Measurements from ENCODE around the gene JAK3. TPM values are rescaled to one million over a fixed set of nuclear protein-coding genes. Genes with fewer than 3 reads are reported as not detected.
A peak's percentile ranks its signal among the peaks of the same experiment; 100 is the strongest.

The JAK3 gene
- total and polyA plus RNA-seq, 2 of the 13 experiments (the other 11 are each of a cell fraction or from before 2014, with no cell fraction given): 3.4 to 18.6 TPM

DNA sequence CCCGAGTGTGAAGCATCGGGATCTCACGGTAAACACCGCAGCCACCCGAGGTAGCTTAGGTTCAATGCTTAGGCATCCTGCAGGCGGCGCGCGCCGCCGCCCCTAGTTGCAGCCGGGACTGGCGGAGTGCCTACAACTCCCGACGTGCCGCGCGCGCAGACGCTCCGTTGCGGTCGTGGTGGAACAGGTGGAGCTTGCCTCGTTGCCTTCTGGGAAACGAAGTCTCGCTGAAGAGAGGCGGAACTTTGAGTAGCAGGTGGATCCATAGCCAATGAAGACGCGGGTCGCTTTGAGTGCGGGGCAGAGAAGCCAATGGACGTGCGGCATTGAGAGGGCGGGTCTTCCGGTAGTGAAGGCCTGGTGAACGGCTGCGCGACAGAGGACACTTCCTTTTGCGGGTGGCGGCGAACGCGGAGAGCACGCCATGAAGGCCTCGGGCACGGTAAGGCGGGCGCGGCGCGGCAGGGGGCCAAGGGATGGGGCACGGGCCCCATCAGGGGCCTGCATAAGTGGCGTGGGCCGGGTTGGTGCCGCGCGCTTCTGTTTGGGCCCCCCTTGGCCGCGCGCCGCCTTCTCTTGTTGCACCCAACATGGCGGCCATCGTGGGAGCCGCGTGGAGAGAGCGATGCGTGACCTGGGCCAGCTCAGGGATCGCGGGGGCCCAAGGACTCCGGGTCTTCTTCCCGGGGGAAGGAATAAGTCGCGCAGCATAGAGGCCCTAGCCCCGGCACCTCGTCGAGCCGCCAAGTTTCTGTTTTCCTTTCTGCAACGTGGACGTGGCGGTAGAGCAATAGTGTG lies 11.9 kb upstream of the JAK3 start, which contains the start of gene RPL18A (continued):
- TF ChIP-seq RXRA (CRISPR knock-in tag; IDR thresholded peaks at IDR 0.05) (peak; percentile 38; the same call in 1 of the 2 replicates), PRMT3 (CRISPR knock-in tag; IDR thresholded peaks at IDR 0.05; ENCODE audit: borderline replicate concordance, low read depth) (no peak), EP300 (IDR thresholded peaks at IDR 0.05; ENCODE audit: low read depth in 2 of 2, low read length in 2 of 2) (peak in 1 of 2 experiments; percentile 4; a peak in 1 of 4 replicates), EP300 (CRISPR knock-in tag; IDR thresholded peaks at IDR 0.05; ENCODE audit: borderline replicate concordance) (no peak; the same call in 1 of the 2 replicates), XRCC5 (optimal IDR thresholded peaks at IDR 0.05; ENCODE audit: low read length) (peak; percentile 98), ZNF235 (CRISPR knock-in tag; IDR thresholded peaks at IDR 0.05; ENCODE audit: borderline replicate concordance) (no peak), KMT2B (CRISPR knock-in tag; IDR thresholded peaks at IDR 0.05) (peak; percentile 79), WIZ (CRISPR knock-in tag; IDR thresholded peaks at IDR 0.05) (peak; percentile 29; the same call in 1 of the 2 replicates), FOSL2 (CRISPR knock-in tag; IDR thresholded peaks at IDR 0.05) (peak; percentile 18; the same call in 1 of the 2 replicates), ZNF343 (CRISPR knock-in tag; IDR thresholded peaks at IDR 0.05) (peak; percentile 39; the same call in 1 of the 2 replicates), NCOA5 (CRISPR knock-in tag; IDR thresholded peaks at IDR 0.05) (no peak), SP140L (CRISPR knock-in tag; IDR thresholded peaks at IDR 0.05; ENCODE audit: borderline replicate concordance) (no peak), NR2F1 (CRISPR knock-in tag; IDR thresholded peaks at IDR 0.05) (0 out of 4 replicates have a peak, but pooled peaks of 1 of the 2 experiments have one; percentile 19), ZNF121 (CRISPR knock-in tag; IDR thresholded peaks at IDR 0.05) (no peak), PHF20 (CRISPR knock-in tag; IDR thresholded peaks at IDR 0.05) (peak; percentile 64; the same call in 1 of the 2 replicates), ZNF562 (CRISPR knock-in tag; IDR thresholded peaks at IDR 0.05; ENCODE audit: borderline replicate concordance) (no peak)
- TF ChIP-seq, protein P1, sequence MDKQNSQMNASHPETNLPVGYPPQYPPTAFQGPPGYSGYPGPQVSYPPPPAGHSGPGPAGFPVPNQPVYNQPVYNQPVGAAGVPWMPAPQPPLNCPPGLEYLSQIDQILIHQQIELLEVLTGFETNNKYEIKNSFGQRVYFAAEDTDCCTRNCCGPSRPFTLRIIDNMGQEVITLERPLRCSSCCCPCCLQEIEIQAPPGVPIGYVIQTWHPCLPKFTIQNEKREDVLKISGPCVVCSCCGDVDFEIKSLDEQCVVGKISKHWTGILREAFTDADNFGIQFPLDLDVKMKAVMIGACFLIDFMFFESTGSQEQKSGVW (CRISPR knock-in tag; IDR thresholded peaks at IDR 0.05; ENCODE audit: borderline replicate concordance): no peak
- TF ChIP-seq, protein P2, sequence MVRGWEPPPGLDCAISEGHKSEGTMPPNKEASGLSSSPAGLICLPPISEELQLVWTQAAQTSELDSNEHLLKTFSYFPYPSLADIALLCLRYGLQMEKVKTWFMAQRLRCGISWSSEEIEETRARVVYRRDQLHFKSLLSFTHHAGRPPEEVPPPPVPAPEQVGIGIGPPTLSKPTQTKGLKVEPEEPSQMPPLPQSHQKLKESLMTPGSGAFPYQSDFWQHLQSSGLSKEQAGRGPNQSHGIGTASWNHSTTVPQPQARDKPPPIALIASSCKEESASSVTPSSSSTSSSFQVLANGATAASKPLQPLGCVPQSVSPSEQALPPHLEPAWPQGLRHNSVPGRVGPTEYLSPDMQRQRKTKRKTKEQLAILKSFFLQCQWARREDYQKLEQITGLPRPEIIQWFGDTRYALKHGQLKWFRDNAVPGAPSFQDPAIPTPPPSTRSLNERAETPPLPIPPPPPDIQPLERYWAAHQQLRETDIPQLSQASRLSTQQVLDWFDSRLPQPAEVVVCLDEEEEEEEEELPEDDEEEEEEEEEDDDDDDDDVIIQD (CRISPR knock-in tag; IDR thresholded peaks at IDR 0.05; ENCODE audit: low read depth): no peak
- TF ChIP-seq, protein P3, sequence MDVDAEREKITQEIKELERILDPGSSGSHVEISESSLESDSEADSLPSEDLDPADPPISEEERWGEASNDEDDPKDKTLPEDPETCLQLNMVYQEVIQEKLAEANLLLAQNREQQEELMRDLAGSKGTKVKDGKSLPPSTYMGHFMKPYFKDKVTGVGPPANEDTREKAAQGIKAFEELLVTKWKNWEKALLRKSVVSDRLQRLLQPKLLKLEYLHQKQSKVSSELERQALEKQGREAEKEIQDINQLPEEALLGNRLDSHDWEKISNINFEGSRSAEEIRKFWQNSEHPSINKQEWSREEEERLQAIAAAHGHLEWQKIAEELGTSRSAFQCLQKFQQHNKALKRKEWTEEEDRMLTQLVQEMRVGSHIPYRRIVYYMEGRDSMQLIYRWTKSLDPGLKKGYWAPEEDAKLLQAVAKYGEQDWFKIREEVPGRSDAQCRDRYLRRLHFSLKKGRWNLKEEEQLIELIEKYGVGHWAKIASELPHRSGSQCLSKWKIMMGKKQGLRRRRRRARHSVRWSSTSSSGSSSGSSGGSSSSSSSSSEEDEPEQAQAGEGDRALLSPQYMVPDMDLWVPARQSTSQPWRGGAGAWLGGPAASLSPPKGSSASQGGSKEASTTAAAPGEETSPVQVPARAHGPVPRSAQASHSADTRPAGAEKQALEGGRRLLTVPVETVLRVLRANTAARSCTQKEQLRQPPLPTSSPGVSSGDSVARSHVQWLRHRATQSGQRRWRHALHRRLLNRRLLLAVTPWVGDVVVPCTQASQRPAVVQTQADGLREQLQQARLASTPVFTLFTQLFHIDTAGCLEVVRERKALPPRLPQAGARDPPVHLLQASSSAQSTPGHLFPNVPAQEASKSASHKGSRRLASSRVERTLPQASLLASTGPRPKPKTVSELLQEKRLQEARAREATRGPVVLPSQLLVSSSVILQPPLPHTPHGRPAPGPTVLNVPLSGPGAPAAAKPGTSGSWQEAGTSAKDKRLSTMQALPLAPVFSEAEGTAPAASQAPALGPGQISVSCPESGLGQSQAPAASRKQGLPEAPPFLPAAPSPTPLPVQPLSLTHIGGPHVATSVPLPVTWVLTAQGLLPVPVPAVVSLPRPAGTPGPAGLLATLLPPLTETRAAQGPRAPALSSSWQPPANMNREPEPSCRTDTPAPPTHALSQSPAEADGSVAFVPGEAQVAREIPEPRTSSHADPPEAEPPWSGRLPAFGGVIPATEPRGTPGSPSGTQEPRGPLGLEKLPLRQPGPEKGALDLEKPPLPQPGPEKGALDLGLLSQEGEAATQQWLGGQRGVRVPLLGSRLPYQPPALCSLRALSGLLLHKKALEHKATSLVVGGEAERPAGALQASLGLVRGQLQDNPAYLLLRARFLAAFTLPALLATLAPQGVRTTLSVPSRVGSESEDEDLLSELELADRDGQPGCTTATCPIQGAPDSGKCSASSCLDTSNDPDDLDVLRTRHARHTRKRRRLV (CRISPR knock-in tag; IDR thresholded peaks at IDR 0.05): no peak; the same call in 1 of the 2 replicates
- TF ChIP-seq, protein P4, sequence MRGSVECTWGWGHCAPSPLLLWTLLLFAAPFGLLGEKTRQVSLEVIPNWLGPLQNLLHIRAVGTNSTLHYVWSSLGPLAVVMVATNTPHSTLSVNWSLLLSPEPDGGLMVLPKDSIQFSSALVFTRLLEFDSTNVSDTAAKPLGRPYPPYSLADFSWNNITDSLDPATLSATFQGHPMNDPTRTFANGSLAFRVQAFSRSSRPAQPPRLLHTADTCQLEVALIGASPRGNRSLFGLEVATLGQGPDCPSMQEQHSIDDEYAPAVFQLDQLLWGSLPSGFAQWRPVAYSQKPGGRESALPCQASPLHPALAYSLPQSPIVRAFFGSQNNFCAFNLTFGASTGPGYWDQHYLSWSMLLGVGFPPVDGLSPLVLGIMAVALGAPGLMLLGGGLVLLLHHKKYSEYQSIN (CRISPR knock-in tag; IDR thresholded peaks at IDR 0.05; ENCODE audit: borderline replicate concordance): no peak
